ENCODE results near the gene P2RX3.

Gene P2RX3

DNA sequence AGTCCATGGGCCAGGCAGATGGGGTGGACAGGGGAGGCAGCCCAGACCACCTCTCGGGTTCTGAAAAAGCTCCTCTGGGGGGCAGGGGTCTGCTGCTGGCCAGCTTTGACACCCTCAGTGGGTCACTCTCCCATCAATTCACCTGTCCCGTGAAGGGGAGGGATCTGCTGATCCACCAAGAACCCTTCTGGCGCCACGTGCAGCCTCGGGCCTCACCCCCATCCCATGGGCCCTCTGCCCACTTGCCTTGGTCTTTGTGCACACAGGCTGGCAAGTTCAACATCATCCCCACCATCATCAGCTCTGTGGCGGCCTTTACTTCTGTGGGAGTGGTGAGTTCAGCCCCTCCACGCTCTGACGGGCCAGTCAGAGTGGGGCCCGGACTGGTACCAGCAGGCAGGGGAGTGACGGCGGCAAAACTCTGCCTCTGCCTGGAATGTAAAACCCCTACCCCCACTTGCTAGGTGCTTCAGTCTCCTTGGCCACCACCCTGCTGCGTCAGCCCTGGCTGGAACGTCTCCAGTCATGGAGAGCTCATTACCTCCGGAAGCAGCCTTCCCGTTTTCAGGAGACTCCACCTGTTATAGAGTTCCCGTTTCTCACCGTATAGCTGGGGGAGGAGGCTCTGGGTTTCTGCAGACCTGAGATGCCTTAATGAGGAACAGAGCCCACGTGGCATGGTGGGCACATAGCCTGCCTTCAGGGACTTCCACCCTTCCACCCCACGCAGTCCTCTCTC is 30.1 kb downstream of the P2RX3 start:
- H3K4me3 ChIP-seq (ENCODE audit: low read depth, low read length) = no peak overlapping the region

DNA sequence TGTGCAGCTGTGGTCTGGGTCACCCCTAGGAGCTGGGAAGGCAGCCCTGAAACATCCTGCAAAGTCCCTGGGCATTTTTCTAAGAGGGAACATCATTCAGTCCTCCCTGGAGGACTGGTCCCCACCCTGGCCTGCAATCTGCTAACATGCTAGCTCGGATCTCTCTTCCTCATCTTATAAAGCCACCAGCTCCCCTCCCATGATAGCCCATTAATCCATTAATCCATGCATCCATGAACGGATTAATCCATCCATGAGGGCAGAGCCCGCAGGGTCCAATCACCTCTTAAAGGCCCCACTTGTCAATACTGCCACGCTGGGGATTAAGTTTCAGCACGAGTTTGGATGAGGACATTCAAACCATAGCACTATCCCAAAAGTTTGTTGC is 30.7 kb downstream of the P2RX3 start:
- no peak overlapping the region for H3K4me3 ChIP-seq (ENCODE audit: low read depth, low read length)

DNA sequence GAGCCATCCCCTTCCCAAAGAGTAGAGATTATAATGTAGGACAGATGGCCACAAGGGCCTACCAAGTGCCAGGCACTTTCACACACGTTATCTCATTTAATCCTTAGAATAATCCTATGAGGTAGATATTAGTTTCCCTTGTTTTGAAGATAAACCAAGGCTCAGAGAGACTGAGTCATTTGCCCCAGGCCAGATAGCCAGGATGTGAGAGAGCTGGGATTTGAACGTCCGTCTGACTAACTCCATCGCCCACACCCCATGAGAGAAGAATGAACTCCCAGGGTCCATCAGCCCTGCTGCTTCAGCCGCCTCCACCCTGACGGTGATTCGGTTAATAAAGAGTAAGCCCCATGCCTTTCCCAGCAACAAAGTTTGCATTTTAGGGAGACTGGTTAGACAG is 32.1 kb downstream of the P2RX3 start:
- no peak overlapping the region for H3K4me3 ChIP-seq (ENCODE audit: low read depth, low read length)

GRCh38 chr11:57370941-57371340 is 32.8 kb downstream of the P2RX3 start:
- H3K4me3 ChIP-seq (ENCODE audit: low read depth, low read length) = no peak overlapping the region

DNA sequence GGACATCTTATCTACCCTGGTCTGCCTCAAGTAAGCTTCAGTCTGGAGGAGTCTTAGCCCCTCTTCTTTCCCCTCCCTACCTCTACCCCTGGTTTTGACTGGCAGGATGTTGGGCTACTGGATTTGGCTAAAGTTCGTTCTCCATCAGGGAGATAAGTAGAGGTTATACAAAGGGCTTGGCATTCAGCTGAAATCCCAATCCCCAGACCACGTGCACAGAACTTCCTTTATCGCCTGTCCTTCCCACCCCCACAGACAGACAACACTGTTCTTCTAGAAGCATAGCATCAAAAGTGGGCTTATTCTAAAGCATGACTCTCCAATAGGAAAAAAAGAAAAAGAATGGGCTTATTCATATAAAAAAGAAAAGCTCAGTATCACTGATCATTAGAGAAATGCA is 35.0 kb downstream of the P2RX3 start:
- no peak overlapping the region for H3K4me3 ChIP-seq (ENCODE audit: low read depth, low read length)

GRCh38 chr11:57374966-57375365 is 36.8 kb downstream of the P2RX3 start:
- H3K4me3 ChIP-seq (ENCODE audit: low read depth, low read length) = no peak overlapping the region

- H3K4me3 ChIP-seq (ENCODE audit: low read depth, low read length) = no peak overlapping the region
Observed at GRCh38 chr11:57375490-57375889, 37.3 kb downstream of the P2RX3 start.

DNA sequence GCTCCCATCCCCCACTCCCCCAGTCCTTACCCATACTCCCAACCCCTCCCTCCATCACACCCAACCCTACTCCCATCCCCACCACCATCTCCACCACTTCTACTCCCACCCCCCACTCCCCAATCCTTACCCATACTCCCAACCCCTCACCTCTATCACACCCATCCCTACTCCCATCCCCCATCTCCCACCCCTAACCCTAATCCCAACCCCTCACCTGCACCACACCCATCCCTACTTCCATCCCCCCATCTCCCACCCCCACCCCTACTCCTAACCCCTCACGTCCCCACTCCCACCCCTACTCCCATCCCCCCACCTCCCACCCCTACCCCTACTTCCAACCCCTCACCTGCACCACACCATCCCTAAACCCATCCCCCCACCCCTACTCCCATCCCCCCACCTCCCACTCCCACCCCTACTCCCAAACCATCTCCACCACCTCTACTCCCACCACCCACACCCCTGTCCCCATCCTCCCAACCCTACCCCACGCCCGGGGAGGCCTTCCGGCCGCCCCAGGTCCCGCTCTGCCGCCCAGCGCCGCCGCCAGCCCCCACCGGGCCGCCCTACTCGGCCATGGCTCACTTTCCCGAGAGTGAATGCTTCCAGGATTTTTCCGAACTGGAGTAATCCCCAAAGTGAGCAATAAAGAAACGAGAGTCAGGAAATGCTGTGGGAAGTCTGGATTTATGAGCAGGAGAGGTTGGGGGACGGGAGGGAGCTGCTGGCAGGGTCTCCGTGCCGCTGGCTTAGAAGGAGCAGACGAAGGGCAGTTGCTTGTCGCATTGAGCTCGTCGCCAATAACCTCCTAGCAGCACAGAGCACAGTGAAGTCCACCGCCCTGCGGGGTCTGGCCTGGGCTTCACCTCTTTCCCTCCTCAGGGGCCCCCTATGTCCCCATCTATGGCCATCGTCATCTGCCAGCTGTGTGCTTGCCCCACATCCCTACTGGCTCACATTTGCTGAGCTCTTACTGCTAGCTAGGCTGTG is 38.2 kb downstream of the P2RX3 start:
- H3K4me3 ChIP-seq (ENCODE audit: low read depth, low read length) = no peak overlapping the region

GRCh38 chr11:57377107-57377506 is 39.0 kb downstream of the P2RX3 start:
- no peak overlapping the region for H3K4me3 ChIP-seq (ENCODE audit: low read depth, low read length)

- H3K4me3 ChIP-seq (ENCODE audit: low read depth, low read length) = no peak overlapping the region
Observed at GRCh38 chr11:57378186-57378585, 40.0 kb downstream of the P2RX3 start.

GRCh38 chr11:57379732-57380131 is 41.6 kb downstream of the P2RX3 start:
- H3K4me3 ChIP-seq (ENCODE audit: low read depth, low read length) = no peak overlapping the region

DNA sequence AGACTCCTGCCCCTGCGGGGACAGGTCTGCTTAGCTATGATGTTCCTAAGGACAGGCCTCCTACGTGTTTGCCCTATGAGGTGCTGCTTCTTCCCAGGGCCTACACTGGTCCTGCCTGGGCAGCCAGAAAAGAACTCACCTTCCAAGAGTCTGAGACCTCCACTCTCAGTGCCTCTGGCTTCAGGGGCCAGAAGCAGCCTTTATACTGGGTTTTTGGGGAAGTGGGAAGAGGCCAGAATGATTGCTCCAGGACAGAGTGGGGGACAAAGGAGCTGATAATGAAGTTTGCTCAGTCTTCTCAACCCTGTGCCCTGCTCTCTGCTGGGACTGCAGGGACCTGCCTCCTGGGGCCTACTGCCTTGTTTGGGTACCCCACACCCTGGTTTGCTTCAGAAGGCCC is 42.8 kb downstream of the P2RX3 start, which contains the start of gene PRG3:
Gene PRG3 (minus strand): TSS at position 176 of the 400 bp plus-strand sequence. CDS start 442 bp downstream, outside the sequence.
- H3K4me3 ChIP-seq (ENCODE audit: low read depth, low read length) = no peak within 1 kb of the TSS

GRCh38 chr11:57386178-57386940 is 48.2 kb downstream of the P2RX3 start:
- H3K4me3 ChIP-seq (ENCODE audit: low read depth, low read length) = no peak overlapping the region

DNA sequence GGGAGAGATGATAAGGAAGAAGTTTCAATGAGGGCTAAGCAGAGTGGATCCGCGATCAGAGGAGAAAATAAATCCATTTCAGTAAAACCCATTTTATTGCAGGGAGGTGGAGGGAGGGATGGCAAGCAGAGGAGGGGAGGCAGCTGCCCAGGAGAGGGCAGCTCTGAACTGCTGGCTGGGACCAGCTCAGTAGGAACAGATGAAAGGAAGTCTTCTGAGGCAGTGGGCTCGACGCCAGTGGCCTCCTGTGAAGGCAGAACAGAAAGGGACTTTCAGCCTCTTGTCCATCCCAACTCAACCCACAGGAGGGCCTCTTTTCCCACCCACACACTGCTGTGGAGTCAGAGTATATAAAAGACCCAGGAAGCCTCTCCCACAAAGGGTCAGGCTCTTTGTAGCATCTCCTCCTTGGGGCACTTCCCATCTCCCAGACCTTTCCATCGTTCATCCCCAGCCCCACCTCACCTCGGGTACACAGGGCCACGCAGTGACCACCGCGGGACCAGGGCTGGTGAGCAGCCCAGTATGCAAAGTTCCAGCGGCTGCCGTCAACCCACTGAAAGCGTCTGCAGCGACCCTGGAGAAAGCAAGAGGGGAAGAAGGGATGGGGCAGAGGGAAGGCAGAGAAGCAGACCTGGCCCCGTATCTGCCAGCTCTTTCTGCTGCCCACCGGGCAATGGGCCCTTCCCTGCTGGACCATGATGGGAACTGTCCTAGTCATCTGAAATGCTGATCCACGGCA is 49.3 kb downstream of the P2RX3 start:
- no peak overlapping the region for H3K4me3 ChIP-seq (ENCODE audit: low read depth, low read length)

DNA sequence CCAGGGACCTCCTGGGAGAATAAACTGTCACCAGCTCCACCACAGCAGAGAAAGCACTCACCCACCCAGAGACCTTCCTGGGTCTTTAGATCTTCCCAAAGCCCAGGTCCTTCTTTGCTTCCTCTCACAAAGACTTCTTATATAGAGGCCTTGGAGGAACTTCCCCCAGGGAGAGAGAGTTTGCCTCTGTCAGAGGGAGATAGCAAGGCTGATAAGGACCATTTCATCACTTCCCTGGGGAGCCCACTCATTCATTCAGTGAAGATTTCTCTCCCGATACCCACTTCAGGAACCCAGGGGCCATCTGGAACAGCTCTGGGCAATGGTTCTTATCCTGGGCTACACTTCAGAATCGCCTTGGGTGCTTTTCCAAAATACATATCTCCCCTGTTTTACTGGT is 52.4 kb downstream of the P2RX3 start, which contains the start of gene PRG2:
Gene PRG2 (minus strand): TSS at position 116 of the 400 bp plus-strand sequence. CDS start 706 bp downstream, outside the sequence.
- H3K4me3 ChIP-seq (ENCODE audit: low read depth, low read length) = no peak within 1 kb of the TSS

DNA sequence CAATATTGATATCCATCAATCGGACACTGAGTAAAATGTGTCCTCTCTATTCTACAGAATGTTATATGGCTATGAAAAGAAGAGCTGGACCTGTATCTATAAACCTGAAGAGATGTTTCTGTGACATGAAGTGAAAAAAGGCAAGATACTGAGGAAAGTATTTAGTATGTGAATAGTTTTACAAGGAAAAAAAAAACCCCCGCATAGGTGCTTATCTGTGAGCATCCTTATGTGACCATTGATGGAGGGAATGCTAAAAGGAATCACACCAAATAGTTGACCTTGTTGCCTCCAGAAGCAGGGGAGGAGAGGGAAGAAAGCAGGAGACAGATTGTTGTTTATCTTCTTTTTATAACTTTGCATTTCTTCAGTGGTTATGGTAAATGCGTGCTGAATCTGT is 53.0 kb downstream of the P2RX3 start:
- no peak overlapping the region for H3K4me3 ChIP-seq (ENCODE audit: low read depth, low read length)

- no peak overlapping the region for H3K4me3 ChIP-seq (ENCODE audit: low read depth, low read length)
Observed at GRCh38 chr11:57391539-57391938, 53.4 kb downstream of the P2RX3 start.

DNA sequence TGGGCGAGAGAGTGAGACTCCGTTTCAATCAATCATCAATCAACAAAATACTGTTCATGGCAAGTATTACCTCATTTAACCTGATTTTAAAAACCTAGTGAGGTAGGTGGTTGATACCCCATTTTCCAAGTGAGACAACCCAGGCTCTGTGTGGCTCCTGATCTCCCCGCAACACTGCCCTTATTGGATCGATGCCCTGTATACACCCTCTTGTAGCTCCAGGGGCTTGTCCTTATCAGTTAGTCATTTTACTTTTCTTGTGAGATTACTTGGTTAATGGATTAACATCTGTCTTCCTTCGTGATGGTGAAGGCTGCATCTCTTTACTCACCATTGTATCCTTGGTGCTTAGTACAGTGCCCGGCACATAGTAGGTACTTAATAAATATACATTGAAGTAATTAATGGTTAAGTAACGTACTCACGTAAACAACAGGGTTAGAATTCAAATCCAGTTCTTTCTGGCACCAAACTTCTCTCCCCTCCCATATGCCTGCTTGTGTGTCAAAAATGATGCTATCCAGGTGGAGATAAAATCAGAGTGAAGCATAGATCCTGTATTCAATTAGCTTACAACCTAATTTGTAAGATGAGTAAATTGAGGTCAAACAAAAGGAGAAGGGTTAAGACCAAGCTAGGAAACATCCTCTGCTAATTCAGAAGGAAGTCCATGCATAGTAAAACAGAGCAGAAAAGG is 54.1 kb downstream of the P2RX3 start:
- H3K4me3 ChIP-seq (ENCODE audit: low read depth, low read length) = no peak overlapping the region

DNA sequence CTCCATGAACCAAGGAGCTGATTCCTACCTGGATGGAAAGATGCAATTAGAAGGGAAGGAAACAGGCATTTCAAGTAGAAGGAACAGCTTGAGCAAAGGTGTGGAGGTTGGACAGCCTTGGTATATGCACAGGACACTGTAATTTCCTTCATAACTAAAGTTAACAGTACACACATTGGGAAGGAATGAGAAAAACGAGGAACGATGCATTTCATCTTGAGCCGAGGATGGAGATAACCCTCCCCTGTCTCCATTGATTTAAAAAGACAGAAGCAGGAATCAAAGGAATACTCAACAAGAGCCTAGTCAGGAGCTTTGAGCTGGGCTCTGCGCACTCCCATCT is 54.6 kb downstream of the P2RX3 start:
- no peak overlapping the region for H3K4me3 ChIP-seq (ENCODE audit: low read depth, low read length)

Measured in iPS-11a (cell line).